ENCODE measurements around the gene PCDH9.
"Not testable (repeated sequence)": the region's sequence is repeated elsewhere in the genome, so short reads cannot be mapped to it uniquely, and the experiment has no call there.

Gene PCDH9

GRCh38 chr13:66886264-66886663, 343.9 kb downstream of the PCDH9 start:
- no peak for FAIRE-seq

- not testable (repeated sequence) for FAIRE-seq
Observed at GRCh38 chr13:66881170-66881569, 349.0 kb downstream of the PCDH9 start.

GRCh38 chr13:66879988-66880387, 350.1 kb downstream of the PCDH9 start:
- FAIRE-seq, result no peak

GRCh38 chr13:66875264-66875663, 354.9 kb downstream of the PCDH9 start:
- no peak for FAIRE-seq

GRCh38 chr13:66864627-66865026, 365.5 kb downstream of the PCDH9 start:
- no peak for FAIRE-seq

- FAIRE-seq, result no peak
Observed at GRCh38 chr13:66860878-66861417, 369.2 kb downstream of the PCDH9 start.

- no peak for FAIRE-seq
Observed at GRCh38 chr13:66859934-66860877, 369.9 kb downstream of the PCDH9 start.

GRCh38 chr13:66859078-66859477, 371.1 kb downstream of the PCDH9 start:
- FAIRE-seq, result no peak

GRCh38 chr13:66858163-66858562, 372.0 kb downstream of the PCDH9 start:
- no peak for FAIRE-seq

- no peak for FAIRE-seq
Observed at GRCh38 chr13:66855131-66855530, 375.0 kb downstream of the PCDH9 start.

GRCh38 chr13:66853564-66853963, 376.6 kb downstream of the PCDH9 start:
- FAIRE-seq, result no peak

GRCh38 chr13:66849706-66850105, 380.4 kb downstream of the PCDH9 start:
- FAIRE-seq, result no peak

- no peak for FAIRE-seq
Observed at GRCh38 chr13:66847541-66847940, 382.6 kb downstream of the PCDH9 start.

GRCh38 chr13:66845393-66845792, 384.7 kb downstream of the PCDH9 start:
- FAIRE-seq, result no peak

- no peak for FAIRE-seq
Observed at GRCh38 chr13:66844933-66845332, 385.2 kb downstream of the PCDH9 start.

- FAIRE-seq, result no peak
Observed at GRCh38 chr13:66842766-66843165, 387.4 kb downstream of the PCDH9 start.

GRCh38 chr13:66840621-66841020, 389.5 kb downstream of the PCDH9 start:
- FAIRE-seq, result no peak

- no peak for FAIRE-seq
Observed at GRCh38 chr13:66837246-66837645, 392.9 kb downstream of the PCDH9 start.

GRCh38 chr13:66835040-66835628, 395.0 kb downstream of the PCDH9 start:
- no peak for FAIRE-seq

GRCh38 chr13:66830940-66831716, 399.0 kb downstream of the PCDH9 start:
- no peak for FAIRE-seq

- no peak for FAIRE-seq
Observed at GRCh38 chr13:66829803-66830202, 400.3 kb downstream of the PCDH9 start.

- FAIRE-seq, result no peak
Observed at GRCh38 chr13:66826398-66826797, 403.7 kb downstream of the PCDH9 start.

- no peak for FAIRE-seq
Observed at GRCh38 chr13:66821551-66821950, 408.6 kb downstream of the PCDH9 start.

Data from endometrium (tissue), 2 donors.